Measurements from ENCODE around the gene METTL22. TPM values are rescaled to one million over a fixed set of nuclear protein-coding genes. Genes with fewer than 3 reads are reported as not detected.

Gene METTL22
- total RNA-seq, 1 experiment from 2014 or later = 14.6 TPM

DNA sequence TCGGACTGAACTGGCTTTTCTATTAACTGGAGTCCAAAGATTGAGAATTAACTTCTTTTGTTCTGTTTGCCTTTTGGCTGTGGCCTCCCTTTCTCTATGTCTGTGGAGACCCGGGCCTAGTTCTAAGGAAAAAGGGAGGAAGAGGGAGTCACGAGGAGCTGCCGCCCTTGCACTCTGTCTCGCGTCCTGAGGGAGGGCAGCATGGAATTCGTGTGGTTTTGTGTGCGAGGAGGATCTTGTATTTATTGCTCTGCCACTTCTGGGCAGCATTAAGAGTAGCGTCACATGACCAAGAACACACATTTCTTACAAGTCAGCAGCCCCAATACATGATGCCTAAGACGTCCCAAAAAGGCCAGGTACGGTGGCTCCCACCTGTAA, 23.6 kb downstream of the METTL22 start:
- DNase-seq (no peak), ATAC-seq (no peak)
- intact Hi-C loops (cut with micrococcal nuclease) = no loop called here
- H3K27me3 ChIP-seq (ENCODE audit: low read length) = no peaks in the 10 kb centered on the region
- H3K79me2 ChIP-seq (ENCODE audit: low read length) = no peaks in the 10 kb centered on the region
- H3K27ac ChIP-seq (ENCODE audit: low read length) = no peak overlapping the region
- TF ChIP-seq, protein P1, sequence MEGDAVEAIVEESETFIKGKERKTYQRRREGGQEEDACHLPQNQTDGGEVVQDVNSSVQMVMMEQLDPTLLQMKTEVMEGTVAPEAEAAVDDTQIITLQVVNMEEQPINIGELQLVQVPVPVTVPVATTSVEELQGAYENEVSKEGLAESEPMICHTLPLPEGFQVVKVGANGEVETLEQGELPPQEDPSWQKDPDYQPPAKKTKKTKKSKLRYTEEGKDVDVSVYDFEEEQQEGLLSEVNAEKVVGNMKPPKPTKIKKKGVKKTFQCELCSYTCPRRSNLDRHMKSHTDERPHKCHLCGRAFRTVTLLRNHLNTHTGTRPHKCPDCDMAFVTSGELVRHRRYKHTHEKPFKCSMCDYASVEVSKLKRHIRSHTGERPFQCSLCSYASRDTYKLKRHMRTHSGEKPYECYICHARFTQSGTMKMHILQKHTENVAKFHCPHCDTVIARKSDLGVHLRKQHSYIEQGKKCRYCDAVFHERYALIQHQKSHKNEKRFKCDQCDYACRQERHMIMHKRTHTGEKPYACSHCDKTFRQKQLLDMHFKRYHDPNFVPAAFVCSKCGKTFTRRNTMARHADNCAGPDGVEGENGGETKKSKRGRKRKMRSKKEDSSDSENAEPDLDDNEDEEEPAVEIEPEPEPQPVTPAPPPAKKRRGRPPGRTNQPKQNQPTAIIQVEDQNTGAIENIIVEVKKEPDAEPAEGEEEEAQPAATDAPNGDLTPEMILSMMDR (conservative IDR thresholded peaks at IDR 0.05; ENCODE audit: low read depth, low read length) = no peak
- TF ChIP-seq EZH2phosphoT487 (IDR thresholded peaks at IDR 0.05; ENCODE audit: borderline replicate concordance, low read length) = no peak
- CTCF ChIA-PET = no interaction called here
- no peak overlapping the region for H3K9ac ChIP-seq (ENCODE audit: low read length)
- H3K4me2 ChIP-seq (ENCODE audit: low read length) = no peak overlapping the region
- H3K4me3 ChIP-seq (ENCODE audit: low read length) = no peak overlapping the region
- H3K9me2 ChIP-seq (replicated peaks; ENCODE audit: low read length) = no peaks in the 10 kb centered on the region
- no peak overlapping the region for H2AFZ ChIP-seq (ENCODE audit: low read length)
- POLR2A ChIA-PET (ENCODE audit: unreplicated experiment) = no interaction called here
- peaks cover 6% of the 10 kb centered on the region; the same call in 1 of the 2 replicates for H3K36me3 ChIP-seq (ENCODE audit: low read depth, low read length)
- H3K9me3 ChIP-seq (ENCODE audit: low read length) = no peaks in the 10 kb centered on the region
- no peaks in the 10 kb centered on the region for H3F3A ChIP-seq (ENCODE audit: low read length, unreplicated experiment)
- no peaks in the 10 kb centered on the region for H3K4me1 ChIP-seq (ENCODE audit: insufficient read depth, low read length)
- BruUV-seq (replicated peaks) = no TSS peak
- no peaks in the 10 kb centered on the region for H4K20me1 ChIP-seq (ENCODE audit: low read length)

DNA sequence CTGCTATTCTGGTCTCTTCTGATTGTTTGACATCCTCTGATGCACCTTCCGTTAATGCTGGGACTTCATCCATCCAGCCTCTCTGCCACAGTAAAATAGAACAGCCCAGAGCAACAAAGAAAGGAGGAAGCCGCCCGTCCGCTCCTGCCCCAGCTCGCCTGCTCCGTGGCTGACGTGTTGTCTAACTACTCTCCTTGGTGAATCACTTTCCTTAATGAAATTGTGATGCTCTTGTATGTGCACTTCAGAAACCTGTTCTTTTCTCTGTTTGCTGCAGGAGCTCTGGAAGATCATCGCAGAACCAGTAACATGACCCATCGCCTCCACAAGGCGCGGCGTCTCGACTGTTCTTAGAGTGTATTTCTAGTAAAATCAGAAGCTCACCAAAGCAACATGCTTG, 24.3 kb downstream of the METTL22 start:
- TF ChIP-seq EZH2phosphoT487 (IDR thresholded peaks at IDR 0.05; ENCODE audit: borderline replicate concordance, low read length) = no peak
- no peak for TF ChIP-seq EZH2 (IDR thresholded peaks at IDR 0.05; ENCODE audit: low read length, unreplicated experiment)
- TF ChIP-seq, protein P1 (conservative IDR thresholded peaks at IDR 0.05; ENCODE audit: low read depth, low read length) = no peak
- Histone ChIP-seq H3K9me3 (ENCODE audit: low read length) (no peaks in the 10 kb centered on the region), H3K36me3 (ENCODE audit: low read depth, low read length) (peaks cover 6% of the 10 kb centered on the region; the same call in 1 of the 2 replicates), H4K20me1 (ENCODE audit: low read length) (no peaks in the 10 kb centered on the region), H3K9ac (ENCODE audit: low read length) (no peak overlapping the region), H3K4me1 (ENCODE audit: insufficient read depth, low read length) (no peaks in the 10 kb centered on the region), H3K79me2 (ENCODE audit: low read length) (no peaks in the 10 kb centered on the region), H3F3A (ENCODE audit: low read length, unreplicated experiment) (no peaks in the 10 kb centered on the region), H3K9me2 (replicated peaks; ENCODE audit: low read length) (no peaks in the 10 kb centered on the region), H2AFZ (ENCODE audit: low read length) (no peak overlapping the region), H3K4me2 (ENCODE audit: low read length) (no peak overlapping the region), H3K4me3 (ENCODE audit: low read length) (no peak overlapping the region), H3K27ac (ENCODE audit: low read length) (no peak overlapping the region), H3K27me3 (ENCODE audit: low read length) (no peaks in the 10 kb centered on the region)
- intact Hi-C loops (cut with micrococcal nuclease) = no loop called here
- BruUV-seq (replicated peaks) = no TSS peak
- ChIA-PET POLR2A (ENCODE audit: unreplicated experiment) (no interaction called here), CTCF (no interaction called here)
- ATAC-seq = no peak
- no peak for DNase-seq

DNA sequence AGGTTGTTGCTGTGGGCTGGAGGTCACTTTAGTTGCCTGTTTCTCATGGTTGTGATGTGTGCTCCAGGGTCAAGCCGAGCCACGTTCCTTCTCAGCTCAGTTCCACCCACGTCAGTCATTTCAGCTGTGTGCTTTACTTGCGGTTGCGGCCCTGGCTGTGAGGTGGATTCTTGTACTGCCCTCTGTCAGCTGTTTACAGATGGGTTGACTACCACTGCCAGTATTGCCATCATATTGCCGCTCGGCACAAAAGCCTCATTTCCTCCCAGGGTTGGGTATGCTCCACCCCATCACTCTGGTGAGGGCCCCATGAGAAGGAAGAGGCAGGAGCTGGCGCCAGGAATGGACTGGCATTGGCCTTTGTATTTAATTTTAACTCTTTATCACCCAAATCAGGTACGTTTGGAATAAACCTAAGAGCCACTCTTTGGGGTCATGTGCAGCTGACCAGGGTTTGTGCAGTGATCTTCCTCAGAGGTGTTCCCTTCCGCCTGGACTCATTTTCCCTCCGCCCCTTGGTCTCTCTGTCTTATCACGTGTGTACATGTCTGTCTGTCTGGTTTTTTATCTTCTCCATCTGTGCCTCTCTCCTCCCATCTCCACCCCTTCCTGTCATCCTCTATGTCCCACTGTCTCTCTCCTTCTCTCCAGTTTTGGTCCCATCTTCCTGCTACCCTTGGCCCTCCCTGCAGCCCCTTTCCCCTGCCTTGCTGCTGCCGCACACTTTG, 25.0 kb downstream of the METTL22 start:
- H4K20me1 ChIP-seq (ENCODE audit: low read length) = no peaks in the 10 kb centered on the region
- no peak overlapping the region for H3K27ac ChIP-seq (ENCODE audit: low read length)
- POLR2A ChIA-PET (ENCODE audit: unreplicated experiment) = no interaction called here
- ATAC-seq (no peak), DNase-seq (no peak)
- intact Hi-C loops (cut with micrococcal nuclease) = no loop called here
- no peaks in the 10 kb centered on the region for H3F3A ChIP-seq (ENCODE audit: low read length, unreplicated experiment)
- peaks cover 6% of the 10 kb centered on the region; the same call in 1 of the 2 replicates for H3K36me3 ChIP-seq (ENCODE audit: low read depth, low read length)
- H3K9me3 ChIP-seq (ENCODE audit: low read length) = no peaks in the 10 kb centered on the region
- H3K9me2 ChIP-seq (replicated peaks; ENCODE audit: low read length) = no peaks in the 10 kb centered on the region
- no peak overlapping the region for H2AFZ ChIP-seq (ENCODE audit: low read length)
- no TSS peak for BruUV-seq (replicated peaks)
- H3K4me1 ChIP-seq (ENCODE audit: insufficient read depth, low read length) = no peaks in the 10 kb centered on the region
- CTCF ChIA-PET = no interaction called here
- H3K4me3 ChIP-seq (ENCODE audit: low read length) = no peak overlapping the region
- TF ChIP-seq, protein P1 (conservative IDR thresholded peaks at IDR 0.05; ENCODE audit: low read depth, low read length) = no peak
- no peak for TF ChIP-seq EZH2phosphoT487 (IDR thresholded peaks at IDR 0.05; ENCODE audit: borderline replicate concordance, low read length)
- no peak for TF ChIP-seq EZH2 (IDR thresholded peaks at IDR 0.05; ENCODE audit: low read length, unreplicated experiment)
- H3K4me2 ChIP-seq (ENCODE audit: low read length) = no peak overlapping the region
- no peaks in the 10 kb centered on the region for H3K27me3 ChIP-seq (ENCODE audit: low read length)
- H3K9ac ChIP-seq (ENCODE audit: low read length) = no peak overlapping the region
- H3K79me2 ChIP-seq (ENCODE audit: low read length) = no peaks in the 10 kb centered on the region

All from PC-3 (cell line).